Measurements from ENCODE around the gene NAA15.
"Not testable (repeated sequence)": the region's sequence is repeated elsewhere in the genome, so short reads cannot be mapped to it uniquely, and the experiment has no call there.

The NAA15 gene

DNA sequence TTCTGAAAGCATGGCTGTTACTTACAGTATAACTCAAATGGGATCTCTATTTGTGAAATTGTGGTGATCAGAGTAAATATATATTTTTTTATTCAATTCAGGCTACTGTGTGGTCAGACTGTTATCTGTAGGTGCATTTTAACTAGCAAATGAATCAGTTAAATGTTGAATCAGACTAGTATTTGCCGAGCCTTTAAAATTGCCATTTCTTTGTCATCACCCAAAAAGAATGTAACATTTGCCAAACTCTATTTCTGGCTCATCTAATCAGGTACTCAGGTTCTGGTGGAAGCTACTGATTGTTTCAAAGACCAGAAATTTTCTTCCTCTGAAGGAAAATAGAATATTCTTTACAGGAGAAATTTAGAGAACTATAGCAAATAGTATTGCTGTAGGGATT is 1.8 kb upstream of the NAA15 start:
- no peak for DNase-seq

DNA sequence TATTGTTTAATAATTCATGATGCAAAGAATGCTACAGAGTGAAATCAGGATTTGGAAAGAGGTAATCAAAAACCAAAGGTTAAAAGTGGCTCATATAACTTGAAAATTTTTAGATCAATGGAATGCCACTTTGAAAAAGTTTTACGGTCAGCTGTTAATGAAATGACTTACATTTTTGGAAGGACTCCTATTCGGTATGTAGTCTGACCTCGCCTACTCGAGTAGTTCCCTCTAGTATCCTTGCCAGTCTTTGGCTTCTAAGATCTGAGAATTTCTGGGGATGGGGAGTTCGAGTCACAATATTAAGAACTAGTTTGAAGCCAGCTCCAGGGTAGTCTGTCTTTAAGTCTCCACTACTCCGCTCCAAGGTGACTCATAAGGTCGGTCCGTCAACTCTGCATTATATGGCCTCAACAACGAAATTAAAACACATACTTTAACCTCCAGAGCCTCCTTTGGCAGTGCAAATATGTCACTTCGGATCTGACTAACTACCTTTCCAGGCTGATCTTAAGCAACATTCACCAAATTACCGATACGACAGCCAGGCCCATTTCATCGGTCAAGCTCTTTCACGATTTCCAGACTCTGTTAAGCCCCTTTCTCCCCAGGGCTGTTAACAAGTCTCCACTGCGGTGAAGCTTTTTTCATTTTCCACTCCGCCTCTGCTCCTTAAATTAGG is 733 bp upstream of the NAA15 start:
- peak; percentile 29 for DNase-seq

DNA sequence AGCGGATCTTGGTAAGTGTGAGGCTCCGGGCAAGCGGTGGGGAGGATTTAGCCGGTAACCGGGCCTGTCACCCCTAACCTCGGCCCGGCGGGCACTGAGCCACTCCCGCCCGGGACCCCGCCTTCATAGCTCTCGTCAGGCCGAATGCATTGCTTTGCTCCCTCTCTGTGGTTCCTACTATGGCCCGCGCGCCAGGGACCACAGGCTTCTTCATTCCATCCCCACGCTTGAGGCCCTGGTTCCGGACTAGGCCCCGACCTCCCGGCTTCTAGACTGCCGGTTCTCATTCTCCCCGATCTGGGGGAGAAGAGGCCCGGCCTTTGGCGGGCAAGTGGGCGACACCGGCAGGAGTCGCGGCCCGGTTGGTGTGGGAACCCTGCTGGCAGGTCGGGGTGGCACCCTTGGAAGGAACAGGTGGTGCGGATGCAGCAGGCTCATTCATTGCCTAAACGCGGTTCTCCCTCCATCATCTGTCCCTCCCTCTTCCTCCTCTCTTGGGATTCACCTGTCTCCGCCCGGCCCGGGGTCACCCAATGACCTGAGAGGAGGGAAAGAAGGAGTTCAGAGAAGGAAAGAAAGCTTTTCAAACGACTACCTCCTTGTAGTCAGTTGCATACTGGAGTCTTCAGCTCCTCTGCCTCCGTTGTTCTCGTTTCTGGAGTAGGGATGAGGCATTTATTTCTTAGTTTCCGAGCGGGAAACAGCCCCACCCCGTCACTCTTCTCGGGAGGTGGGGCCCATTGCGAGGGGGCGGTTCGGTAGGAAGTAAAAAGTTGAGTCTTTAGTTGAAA is 711 bp downstream of the NAA15 start, which contains the start of gene NDUFC1:
NDUFC1 (minus strand) TSS at position 657 of the 791 bp plus-strand sequence. CDS start 6,679 bp downstream, outside the sequence.
- peak; percentile 66 for DNase-seq

GRCh38 chr4:139304920-139305319 is 3.6 kb downstream of the NAA15 start:
- DNase-seq, result no peak

DNA sequence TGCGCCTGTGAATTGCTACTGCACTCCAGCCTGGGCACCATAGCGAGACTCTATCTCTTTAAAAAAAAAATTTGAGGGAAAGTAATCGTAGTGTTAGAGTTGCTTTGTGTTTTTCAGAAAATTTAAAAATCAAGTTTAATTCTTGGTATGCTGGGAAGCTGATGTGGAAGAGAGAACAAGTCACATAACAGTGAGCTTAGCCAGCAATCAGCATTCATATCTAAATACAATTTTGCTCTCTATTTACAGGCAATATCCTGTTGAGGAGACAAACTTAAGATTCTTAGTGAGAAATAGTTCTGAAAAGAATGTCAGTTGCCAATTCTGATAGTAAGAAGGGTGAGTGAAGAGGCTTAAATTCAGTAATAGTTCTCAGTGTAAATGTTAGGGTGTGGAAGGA is 10.6 kb downstream of the NAA15 start:
- no peak for DNase-seq

- DNase-seq, result no peak
These were observed 11.4 kb downstream of the NAA15 start for GRCh38 chr4:139312552-139313332.

DNA sequence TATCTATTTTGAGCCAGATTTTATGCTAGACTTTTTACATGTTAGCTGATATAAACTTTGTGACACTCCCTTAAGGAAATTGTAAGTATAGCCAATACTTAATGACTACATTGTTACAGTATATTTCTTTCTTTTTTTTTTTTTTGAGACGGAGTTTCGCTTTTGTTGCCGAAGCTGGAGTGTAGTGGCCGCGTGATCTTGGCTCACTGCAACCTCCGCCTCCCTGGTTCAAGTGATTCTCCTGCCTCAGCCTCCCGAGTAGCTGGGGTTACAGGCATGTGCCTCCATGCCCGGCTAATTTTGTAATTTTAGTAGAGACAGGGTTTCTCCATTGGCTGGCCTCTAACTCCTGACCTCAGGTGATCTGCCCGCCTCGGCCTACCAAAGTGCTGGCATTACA is 12.1 kb downstream of the NAA15 start:
- not testable (repeated sequence) for DNase-seq

DNA sequence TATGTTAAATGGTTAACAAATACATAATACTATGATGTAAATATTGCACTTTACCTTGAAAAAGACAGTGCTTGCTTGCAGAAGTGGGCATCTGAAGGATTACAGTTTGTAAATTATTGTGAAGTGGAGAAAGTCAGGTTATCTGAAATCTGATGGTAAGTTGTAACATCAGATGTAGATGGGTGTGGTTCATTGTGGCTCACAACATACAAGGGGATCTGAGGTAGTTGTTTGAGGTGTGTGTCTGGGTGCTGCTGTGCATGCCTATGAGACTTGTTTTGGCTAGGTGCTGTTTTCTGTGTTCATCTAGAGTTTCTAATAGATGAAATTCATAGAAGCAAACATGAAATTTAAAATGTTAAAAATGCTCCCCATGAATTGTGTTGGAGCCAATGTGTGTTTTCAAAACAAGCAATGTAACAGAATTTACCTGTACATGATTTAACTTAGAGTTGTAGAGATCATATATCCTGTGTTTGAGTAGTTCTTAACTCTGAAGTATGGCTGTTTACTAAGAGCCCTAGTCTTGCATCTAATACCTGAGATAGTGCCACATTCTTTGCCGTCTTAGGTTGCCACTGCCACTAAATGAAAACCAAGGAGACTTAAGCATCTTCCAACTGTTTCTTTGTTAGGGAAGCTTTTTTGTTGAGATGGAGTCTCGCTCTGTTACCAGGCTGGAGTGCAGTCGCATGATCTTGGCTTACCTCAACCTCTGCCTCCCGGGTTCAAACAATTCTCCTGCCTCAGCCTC is 12.9 kb downstream of the NAA15 start:
- DNase-seq, result peak; percentile 11

DNA sequence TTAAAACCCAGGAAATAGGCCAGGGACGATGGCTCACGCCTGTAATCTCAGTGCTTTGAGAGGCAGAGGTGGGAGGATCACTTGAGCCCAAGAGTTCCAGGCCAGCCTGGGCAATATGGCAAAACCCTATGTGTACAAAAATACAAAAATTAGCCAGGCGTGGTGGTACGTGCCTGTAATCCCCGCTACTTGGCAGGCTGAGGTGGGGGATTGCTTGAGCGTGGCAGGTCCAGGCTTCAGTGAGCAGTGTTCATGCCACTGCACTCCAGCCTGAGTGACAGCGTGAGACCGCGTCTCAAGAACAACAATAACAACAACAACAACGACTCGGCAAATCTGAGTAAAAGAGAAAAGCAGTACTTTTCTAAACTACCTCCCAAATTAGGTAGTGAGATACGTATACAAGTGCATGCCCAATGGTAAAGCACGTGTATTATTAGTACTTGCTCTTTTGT is 13.9 kb downstream of the NAA15 start:
- no peak for DNase-seq

DNA sequence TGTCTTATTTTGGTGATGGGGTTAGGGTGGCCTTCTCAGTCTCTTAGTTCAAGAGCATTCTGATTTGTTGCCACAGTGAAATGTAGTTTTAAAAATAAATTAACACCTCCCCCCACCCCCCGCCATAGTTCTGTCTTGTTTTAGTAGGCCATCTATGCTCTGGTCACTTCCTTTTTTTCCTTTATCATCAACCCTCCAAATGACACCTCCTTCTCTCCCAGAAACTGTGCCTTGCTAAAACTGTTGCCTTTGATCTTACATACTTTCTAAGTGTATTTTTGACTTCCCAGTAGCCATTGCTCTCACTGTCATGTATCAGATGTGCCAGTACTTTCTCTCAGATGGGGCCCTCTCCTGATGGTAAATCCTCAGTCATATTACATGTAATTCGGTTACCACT is 15.4 kb downstream of the NAA15 start:
- DNase-seq, result no peak

- no peak for DNase-seq
These were observed 16.3 kb downstream of the NAA15 start for GRCh38 chr4:139317635-139318034.

- DNase-seq, result no peak
These were observed 18.3 kb downstream of the NAA15 start for GRCh38 chr4:139319571-139319970.

- DNase-seq, result not testable (repeated sequence)
These were observed 20.8 kb downstream of the NAA15 start for GRCh38 chr4:139322070-139322469.

DNA sequence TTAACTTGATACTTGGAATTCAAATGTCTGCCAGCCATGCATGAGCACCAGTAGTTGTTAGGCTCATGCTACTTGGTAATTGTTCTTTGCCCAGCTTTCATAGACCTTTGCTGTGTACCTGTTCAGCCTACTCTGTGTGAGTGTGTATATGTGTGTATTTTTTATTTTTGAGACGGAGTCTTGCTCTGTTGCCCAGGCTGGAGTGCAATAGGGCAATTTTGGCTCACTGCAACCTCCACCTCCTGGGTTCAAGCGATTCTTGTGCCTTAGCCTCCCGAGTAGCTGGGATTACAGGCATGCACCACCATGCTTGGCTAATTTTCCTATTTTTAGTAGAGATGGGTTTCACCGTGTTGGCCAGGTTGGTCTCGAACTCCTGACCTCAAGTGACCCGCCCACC is 21.2 kb downstream of the NAA15 start:
- DNase-seq, result not testable (repeated sequence)

DNA sequence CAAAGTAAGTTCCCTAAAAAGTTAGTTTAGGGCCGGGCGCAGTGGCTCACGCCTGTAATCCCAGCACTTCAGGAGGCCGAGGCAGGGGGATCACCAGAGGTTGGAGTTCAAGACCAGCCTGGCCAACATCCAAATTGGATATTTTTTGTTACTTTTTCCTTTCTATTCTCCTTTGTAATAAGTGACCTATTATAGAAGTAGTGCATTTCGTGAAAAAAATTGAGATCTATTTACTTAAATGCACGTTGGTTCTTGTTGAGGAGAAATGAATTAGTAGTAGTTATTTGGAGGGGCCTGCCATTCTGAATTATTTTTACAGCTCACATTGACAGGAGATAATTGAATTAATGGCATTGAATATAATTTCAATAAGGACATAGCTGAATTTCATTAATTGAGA is 23.3 kb downstream of the NAA15 start:
- DNase-seq, result no peak

- no peak for DNase-seq
These were observed 28.4 kb downstream of the NAA15 start for GRCh38 chr4:139329665-139330200.

DNA sequence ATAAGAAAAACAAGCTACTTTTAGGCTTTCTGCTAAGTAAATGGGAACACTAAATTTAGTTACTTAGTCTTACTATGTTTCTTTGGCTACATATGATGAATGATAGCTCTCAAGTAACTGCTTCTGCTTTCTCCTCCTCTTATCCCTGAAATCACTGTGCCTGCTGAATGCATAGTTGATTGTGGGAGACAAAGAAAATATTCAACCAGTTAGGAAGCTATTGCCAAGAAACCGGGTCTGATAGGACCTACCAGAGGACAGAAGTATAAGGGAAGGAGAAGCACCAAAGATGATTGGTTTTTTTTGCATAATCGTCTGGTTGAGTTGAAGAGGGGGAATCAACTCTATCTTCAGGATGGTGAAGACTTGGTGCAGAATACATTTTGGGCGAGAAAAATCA is 29.0 kb downstream of the NAA15 start:
- DNase-seq, result no peak

- DNase-seq, result no peak
These were observed 29.9 kb downstream of the NAA15 start for GRCh38 chr4:139331185-139331584.

- DNase-seq, result no peak
These were observed 31.7 kb downstream of the NAA15 start for GRCh38 chr4:139333046-139333445.

DNA sequence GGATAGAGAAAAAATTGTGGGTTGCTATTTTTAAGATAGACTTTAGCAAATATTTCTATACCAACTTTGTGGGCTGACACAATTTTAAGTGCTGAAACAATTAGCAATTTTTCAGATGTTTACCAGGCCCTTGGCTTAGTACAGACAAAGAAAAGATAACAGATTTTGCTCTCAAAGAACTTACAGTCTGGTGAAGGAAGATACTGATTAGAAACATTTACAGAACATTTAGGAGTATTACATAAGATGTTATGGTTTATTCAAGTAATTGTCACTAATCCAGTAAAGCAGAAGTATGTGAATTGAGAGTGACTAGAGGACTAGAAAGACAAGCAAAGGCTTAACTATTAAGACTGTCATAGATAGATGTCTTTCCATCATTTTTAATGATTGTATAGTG is 36.3 kb downstream of the NAA15 start:
- DNase-seq, result no peak

DNA sequence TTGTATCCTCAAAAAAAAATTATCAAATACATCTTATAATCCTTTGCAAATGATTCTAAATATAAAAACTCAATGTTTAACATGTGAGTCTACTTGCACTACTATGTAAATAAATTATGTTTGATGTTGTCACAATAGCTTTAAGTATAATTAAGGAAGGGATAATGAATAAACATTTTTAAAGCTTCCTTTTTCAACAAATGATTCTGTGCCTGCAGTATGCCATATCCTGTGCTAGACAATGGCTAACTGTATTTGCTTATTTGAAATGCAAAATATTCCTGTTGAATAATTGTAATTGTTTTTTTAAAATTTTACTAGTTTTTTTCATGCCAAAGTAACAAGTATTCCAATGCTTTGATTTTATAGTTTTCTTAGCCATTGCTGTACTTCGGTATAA is 60.0 kb downstream of the NAA15 start:
- no peak for DNase-seq

GRCh38 chr4:139367421-139368090 is 66.3 kb downstream of the NAA15 start:
- no peak for DNase-seq
